Fibroblast of skin of scalp (primary cell): Measurements from ENCODE around the gene ZBTB49.
A peak's percentile ranks its signal among the peaks of the same experiment; 100 is the strongest.

Experiments used
- DNase-seq: peaks from one replicate; pipeline ENCODE4 v3.0.0-alpha.2; 2013

The ZBTB49 gene

GRCh38 chr4:4284827-4285618 lies 5.0 kb upstream of the ZBTB49 start:
- no peak for DNase-seq

DNA sequence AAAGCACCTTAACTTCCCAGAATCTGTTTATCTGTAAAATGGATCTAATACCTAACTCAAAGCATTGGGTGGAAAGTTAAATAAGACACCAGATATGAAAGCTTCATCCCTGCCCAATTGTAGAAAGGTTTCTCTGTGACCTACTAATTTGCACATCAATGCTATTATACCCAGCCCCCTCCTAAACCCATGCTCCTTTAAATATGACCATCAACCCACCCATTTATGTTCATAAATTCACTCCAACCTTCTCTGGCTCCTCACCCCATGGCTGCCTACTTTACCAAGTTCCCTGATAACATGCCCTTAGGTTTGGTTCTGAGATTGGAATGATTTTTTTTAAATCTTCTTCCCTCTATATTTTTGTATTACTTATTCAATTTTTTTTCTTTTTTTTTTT lies 2.0 kb upstream of the ZBTB49 start:
- DNase-seq, result no peak

DNA sequence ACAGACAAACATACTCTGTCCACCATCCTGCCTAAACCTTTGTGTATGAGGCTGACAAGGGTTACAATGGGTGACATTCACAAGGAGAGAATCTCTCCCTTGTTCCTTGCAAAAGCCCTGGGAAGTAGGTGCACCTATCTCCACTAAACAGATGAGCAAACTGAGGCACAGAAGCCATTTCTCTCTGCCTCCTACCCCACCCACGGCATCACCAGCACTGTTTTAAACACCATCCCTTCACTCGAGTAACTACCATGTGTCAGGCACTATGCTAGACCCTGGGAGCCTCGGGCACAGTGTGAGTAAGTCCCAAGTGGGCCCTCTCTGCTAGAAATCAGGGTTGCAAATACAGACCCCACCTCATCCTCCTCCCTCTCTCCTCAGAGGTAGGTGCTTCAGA lies 996 bp upstream of the ZBTB49 start:
- no peak for DNase-seq

- peak; percentile 1 for DNase-seq
These were observed 482 bp upstream of the ZBTB49 start for GRCh38 chr4:4289597-4289940.

DNA sequence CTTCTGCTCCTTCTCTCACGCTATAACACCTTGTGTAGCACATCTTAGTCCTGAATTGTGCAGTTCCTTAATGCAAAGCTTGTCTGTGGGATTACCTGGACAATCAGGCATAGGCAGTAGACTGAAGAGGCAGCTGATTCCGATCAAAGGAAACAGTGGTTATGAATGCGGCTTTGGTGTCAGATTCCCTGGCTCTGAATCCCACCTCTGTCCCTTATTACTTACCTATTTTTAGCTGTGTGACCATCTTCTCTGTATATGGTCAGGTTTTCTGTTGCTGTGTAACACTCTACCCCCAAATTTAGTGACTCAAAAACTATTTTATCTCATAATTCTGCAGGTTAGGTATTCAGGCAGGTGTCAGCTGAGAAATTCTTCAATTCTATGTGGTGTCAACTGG lies 3.2 kb downstream of the ZBTB49 start:
- DNase-seq, result no peak

GRCh38 chr4:4296283-4296846 lies 6.3 kb downstream of the ZBTB49 start:
- no peak for DNase-seq

- DNase-seq, result no peak
These were observed 9.0 kb downstream of the ZBTB49 start for GRCh38 chr4:4299006-4299405.

DNA sequence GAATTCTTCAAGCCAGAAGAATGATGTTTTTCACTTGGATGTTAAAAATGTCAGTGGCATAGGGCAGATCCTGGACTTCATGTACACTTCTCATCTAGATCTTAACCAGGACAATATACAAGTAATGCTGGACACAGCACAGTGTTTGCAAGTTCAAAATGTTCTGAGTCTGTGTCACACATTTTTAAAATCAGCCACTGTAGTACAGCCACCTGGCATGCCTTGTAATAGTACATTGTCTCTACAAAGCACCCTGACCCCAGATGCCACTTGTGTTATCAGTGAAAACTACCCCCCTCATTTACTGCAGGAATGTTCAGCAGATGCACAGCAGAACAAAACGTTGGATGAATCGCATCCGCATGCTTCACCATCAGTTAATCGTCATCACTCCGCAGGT lies 11.9 kb downstream of the ZBTB49 start:
- no peak for DNase-seq

DNA sequence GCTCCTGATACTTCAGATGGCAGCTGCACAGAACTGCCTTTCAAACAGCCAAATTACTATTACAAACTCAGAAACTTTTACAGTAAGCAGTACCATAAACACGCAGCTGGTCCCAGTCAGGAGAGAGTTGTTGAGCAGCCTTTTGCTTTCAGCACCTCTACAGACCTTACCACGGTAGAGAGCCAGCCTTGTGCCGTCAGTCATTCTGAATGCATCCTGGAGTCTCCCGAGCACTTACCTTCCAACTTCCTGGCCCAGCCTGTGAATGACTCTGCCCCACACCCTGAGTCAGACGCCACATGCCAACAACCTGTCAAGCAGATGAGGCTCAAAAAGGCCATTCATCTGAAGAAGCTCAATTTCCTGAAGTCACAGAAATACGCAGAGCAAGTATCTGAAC lies 12.4 kb downstream of the ZBTB49 start:
- no peak for DNase-seq

GRCh38 chr4:4306920-4307319 lies 16.9 kb downstream of the ZBTB49 start:
- no peak for DNase-seq

GRCh38 chr4:4308800-4309441 lies 18.9 kb downstream of the ZBTB49 start:
- DNase-seq, result peak; percentile 67

GRCh38 chr4:4311193-4311592 lies 21.1 kb downstream of the ZBTB49 start:
- DNase-seq, result no peak

- no peak for DNase-seq
These were observed 25.6 kb downstream of the ZBTB49 start for GRCh38 chr4:4315461-4316149.

DNA sequence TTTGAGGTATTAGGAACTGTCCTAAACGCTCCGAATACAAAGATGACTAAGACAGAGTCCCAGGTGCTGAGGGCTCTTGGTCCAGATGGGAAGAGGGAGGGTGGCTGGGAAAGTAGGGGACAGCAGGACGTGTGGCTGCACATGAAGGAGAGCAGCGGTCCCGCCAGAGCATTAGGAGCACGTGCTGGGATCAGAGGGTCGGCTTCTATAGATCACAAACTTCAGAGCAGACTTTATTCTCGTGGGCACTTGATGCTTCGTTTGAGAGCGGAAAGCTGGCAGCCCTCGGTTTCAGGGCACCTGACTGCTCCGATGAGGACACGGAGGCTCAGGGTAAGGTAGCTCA lies 26.1 kb downstream of the ZBTB49 start:
- no peak for DNase-seq

GRCh38 chr4:4317496-4318232 lies 27.6 kb downstream of the ZBTB49 start:
- no peak for DNase-seq

DNA sequence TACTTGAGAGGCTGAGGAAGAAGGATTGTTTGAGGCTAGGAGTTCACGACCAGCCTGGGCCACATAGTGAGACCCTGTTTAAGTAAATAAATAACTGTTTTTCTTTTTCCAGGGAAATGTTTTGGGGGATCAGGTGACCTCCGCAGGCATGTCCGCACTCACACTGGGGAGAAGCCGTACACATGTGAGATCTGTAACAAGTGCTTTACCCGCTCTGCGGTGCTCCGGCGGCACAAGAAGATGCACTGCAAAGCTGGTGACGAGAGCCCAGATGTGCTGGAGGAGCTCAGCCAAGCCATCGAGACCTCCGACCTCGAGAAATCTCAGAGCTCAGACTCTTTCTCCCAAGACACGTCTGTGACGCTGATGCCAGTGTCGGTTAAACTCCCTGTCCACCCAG lies 30.5 kb downstream of the ZBTB49 start:
- no peak for DNase-seq

GRCh38 chr4:4320951-4321714 lies 31.1 kb downstream of the ZBTB49 start:
- no peak for DNase-seq

GRCh38 chr4:4321951-4322688 lies 32.1 kb downstream of the ZBTB49 start:
- no peak for DNase-seq

- no peak for DNase-seq
These were observed 33.9 kb downstream of the ZBTB49 start for GRCh38 chr4:4323705-4324534.

DNA sequence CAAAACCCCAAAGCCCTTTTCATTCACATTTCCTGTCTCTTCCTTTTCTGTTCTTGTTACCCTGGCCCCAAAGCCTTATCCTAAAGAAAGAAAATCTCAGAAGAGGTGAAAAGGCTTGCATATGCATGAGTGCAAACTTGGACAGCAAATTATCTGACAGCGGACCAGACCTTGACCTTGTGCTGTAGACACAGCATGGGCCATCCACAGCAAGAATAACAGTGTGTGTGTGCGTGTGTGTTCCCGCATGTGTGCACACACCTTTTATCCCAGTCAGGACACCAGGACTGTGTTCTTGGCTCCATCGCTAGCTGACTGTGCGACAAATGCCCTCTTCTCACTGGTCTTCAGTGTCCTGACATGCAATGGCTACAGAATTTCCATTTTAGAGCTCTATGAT lies 35.3 kb downstream of the ZBTB49 start:
- no peak for DNase-seq

DNA sequence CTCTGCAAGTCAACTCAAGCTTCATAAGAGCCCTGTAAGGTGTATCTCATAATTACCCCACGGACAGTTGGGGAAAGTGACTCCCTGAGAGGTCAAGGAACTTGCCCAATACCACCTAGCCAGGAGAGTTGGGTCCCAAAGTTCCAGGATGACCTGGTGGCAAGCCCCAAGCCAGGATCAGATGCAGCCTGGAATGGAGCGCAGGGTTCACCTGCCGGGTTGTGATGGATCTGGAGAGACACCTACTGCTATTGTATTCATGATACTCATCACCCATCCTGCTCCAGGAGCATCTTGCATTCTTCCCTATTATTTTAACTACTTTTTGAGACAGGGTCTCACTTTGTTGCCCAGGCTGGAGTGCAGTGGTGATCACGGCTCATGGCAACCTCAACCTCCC lies 36.1 kb downstream of the ZBTB49 start:
- DNase-seq, result no peak
